SK-N-SH (cell line): ENCODE measurements around the gene AHNAK. TPM values are rescaled to one million over a fixed set of nuclear protein-coding genes. Genes with fewer than 3 reads are reported as not detected.
A peak's percentile ranks its signal among the peaks of the same experiment; 100 is the strongest.

Experiments used
- CTCF ChIA-PET: fragments of 300-600, 350-600 bp; formaldehyde crosslinking; extraction: SDS; loops from one replicate; lab custom pipeline; 2021; lab: Yijun Ruan, JAX
- POLR2A ChIA-PET: fragments of 350-600 bp; sonication (Branson Sonifier 250); formaldehyde crosslinking; extraction: SDS; loops from one replicate; lab custom pipeline; 2020; ENCODE audit warnings: antibody characterized with exemption, inconsistent platforms; lab: Yijun Ruan, JAX
- DNase-seq: peaks from one replicate; pipeline ENCODE4 v3.0.0; 2012
- H2AFZ ChIP-seq: fragments of 200-600 bp; sonication (generic); 2 replicates; pipeline ENCODE4 v1.8.1; 2016; ENCODE audit warnings: antibody characterized with exemption, mild to moderate bottlenecking, low read depth
- H3F3A ChIP-seq: fragments of 200-600 bp; sonication (generic); replicated peaks from 2 replicates; pipeline ENCODE3; 2016; ENCODE audit warnings: antibody characterized with exemption, mild to moderate bottlenecking; ENCODE audit not compliant: insufficient read depth
- H3K27ac ChIP-seq, 2 experiments: fragments of 200-500 bp in 1 of 2; fragments of 200-600 bp in 1 of 2; sonication (Bioruptor generic) in 1 of 2; sonication (generic), shearing (Covaris generic) in 1 of 2; 2 replicates each; pipeline versions ENCODE4 v1.5.1 to v1.6.1; 2014 to 2016; ENCODE audit warnings: low read depth in 2 of 2, inconsistent platforms in 1 of 2, low read length in 1 of 2, mild to moderate bottlenecking in 1 of 2, mixed read lengths in 1 of 2
- H3K27me3 ChIP-seq: fragments of 200-600 bp; sonication (generic), shearing (Covaris generic); 2 replicates; pipeline ENCODE4 v1.6.1; 2016; ENCODE audit warnings: mixed run types; ENCODE audit not compliant: insufficient read depth
- H3K36me3 ChIP-seq, 2 experiments: fragments of 200-500 bp in 1 of 2; fragments of 200-600 bp in 1 of 2; sonication (Bioruptor generic) in 1 of 2; sonication (generic) in 1 of 2; replicated peaks in 1 of 2; 2 replicates each; pipeline versions ENCODE3 to v1.5.1; 2014 to 2016; ENCODE audit warnings: low read length in 1 of 2, mild to moderate bottlenecking in 1 of 2; ENCODE audit not compliant: insufficient read depth in 2 of 2, control insufficient read depth in 1 of 2
- H3K4me1 ChIP-seq, 2 experiments: fragments of 200-500 bp in 1 of 2; fragments of 200-600 bp in 1 of 2; sonication (Bioruptor generic) in 1 of 2; sonication (generic), shearing (Covaris generic) in 1 of 2; 2 replicates each; pipeline versions ENCODE4 v1.5.1 to v1.6.1; 2014 to 2016; ENCODE audit warnings: low read depth in 1 of 2, low read length in 1 of 2, mixed run types in 1 of 2; ENCODE audit not compliant: insufficient read depth in 2 of 2, control insufficient read depth in 1 of 2
- H3K4me2 ChIP-seq: fragments of 200-600 bp; sonication (generic), shearing (Covaris generic); 2 replicates; pipeline ENCODE4 v1.6.1; 2017; ENCODE audit warnings: mixed run types
- H3K4me3 ChIP-seq, 2 experiments: fragments of 200-500 bp in 1 of 2; fragments of 200-600 bp in 1 of 2; sonication (Bioruptor generic) in 1 of 2; sonication (generic), shearing (Covaris generic) in 1 of 2; 2 replicates each; pipeline versions ENCODE4 v1.5.1 to v1.8.1; 2014 to 2016; ENCODE audit warnings: low read depth in 2 of 2, inconsistent platforms in 1 of 2, low read length in 1 of 2, mild to moderate bottlenecking in 1 of 2, mixed read lengths in 1 of 2, moderate library complexity in 1 of 2
- H3K79me2 ChIP-seq: fragments of 200-600 bp; sonication (generic); 2 replicates; pipeline ENCODE4 v1.8.1; 2017; ENCODE audit warnings: mild to moderate bottlenecking; ENCODE audit not compliant: insufficient read depth
- H3K9ac ChIP-seq: fragments of 200-600 bp; sonication (generic); 2 replicates; pipeline ENCODE4 v1.6.1; 2017; ENCODE audit warnings: mixed run types
- H3K9me2 ChIP-seq: fragments of 200-600 bp; sonication (generic); 2 replicates; pipeline ENCODE4 v1.6.1; 2017; ENCODE audit warnings: mixed run types
- H3K9me3 ChIP-seq: fragments of 200-600 bp; sonication (generic); 2 replicates; pipeline ENCODE4 v1.6.1; 2017; ENCODE audit warnings: mixed run types, mild to moderate bottlenecking, moderate library complexity
- H4K20me1 ChIP-seq: fragments of 200-600 bp; sonication (generic); 2 replicates; pipeline ENCODE4 v1.6.1; 2017; ENCODE audit warnings: mild to moderate bottlenecking, mixed run types; ENCODE audit not compliant: insufficient read depth
- EP300 ChIP-seq, 2 experiments: IDR thresholded peaks; 2 replicates each; pipeline versions ENCODE4 v1.4.0 to v1.6.1; 2012; ENCODE audit warnings: borderline replicate concordance in 1 of 2, low read depth in 1 of 2, low read length in 1 of 2
- FOSL2 ChIP-seq: IDR thresholded peaks from 2 replicates; pipeline ENCODE4 v1.4.0; 2012; ENCODE audit warnings: low read depth, mild to moderate bottlenecking, moderate library complexity, borderline replicate concordance
- IRF3 ChIP-seq: fragments of 150-350 bp; IDR thresholded peaks from 2 replicates; pipeline ENCODE4 v1.6.1; 2016; ENCODE audit warnings: mild to moderate bottlenecking, low read depth, low read length
- JUND ChIP-seq: IDR thresholded peaks from 2 replicates; pipeline ENCODE4 v1.4.0; 2012
- MAX ChIP-seq: IDR thresholded peaks from 2 replicates; pipeline ENCODE4 v1.4.0; 2012; ENCODE audit warnings: low read depth
- MEF2A ChIP-seq: IDR thresholded peaks from 2 replicates; pipeline ENCODE4 v1.4.0; 2012; ENCODE audit warnings: low read depth, borderline replicate concordance
- MXI1 ChIP-seq: IDR thresholded peaks from 2 replicates; pipeline ENCODE4 v1.6.1; 2012; ENCODE audit warnings: mild to moderate bottlenecking, low read depth, low read length, improper control_type of control experiment
- NFIC ChIP-seq: IDR thresholded peaks from 2 replicates; pipeline ENCODE4 v1.4.0; 2012; ENCODE audit warnings: borderline replicate concordance
- PBX3 ChIP-seq: IDR thresholded peaks from 2 replicates; pipeline ENCODE4; 2012
- POLR2AphosphoS5 ChIP-seq: IDR thresholded peaks from 2 replicates; pipeline ENCODE4 v1.6.1; 2012; ENCODE audit warnings: low read depth, low read length
- RAD21 ChIP-seq: IDR thresholded peaks from 2 replicates; pipeline ENCODE4 v1.6.1; 2012; ENCODE audit warnings: mild to moderate bottlenecking, low read length
- RXRA ChIP-seq: IDR thresholded peaks from 2 replicates; pipeline ENCODE4 v1.4.0; 2012; ENCODE audit warnings: low read depth, mild to moderate bottlenecking, borderline replicate concordance
- SIN3A ChIP-seq: IDR thresholded peaks from 2 replicates; pipeline ENCODE4 v1.6.1; 2012; ENCODE audit warnings: low read depth, mild to moderate bottlenecking, low read length, moderate library complexity, borderline replicate concordance
- SMC3 ChIP-seq: IDR thresholded peaks from 2 replicates; pipeline ENCODE4 v1.6.1; 2012; ENCODE audit warnings: low read depth, low read length, improper control_type of control experiment
- TCF12 ChIP-seq: IDR thresholded peaks from 2 replicates; pipeline ENCODE4 v1.4.0; 2012
- TEAD4 ChIP-seq: IDR thresholded peaks from 2 replicates; pipeline ENCODE4 v1.4.0; 2012; ENCODE audit warnings: mild to moderate bottlenecking, borderline replicate concordance; ENCODE audit not compliant: insufficient read depth
- YY1 ChIP-seq: IDR thresholded peaks from 2 replicates; pipeline ENCODE4 v1.4.0; 2012; ENCODE audit warnings: low read depth, mild to moderate bottlenecking
- WGBS: methylation state at CpG from one replicate; pipeline ENCODE4 v1.1.6; 2017; ENCODE audit warnings: low lambda C conversion rate; 5-methylcytosine and 5-hydroxymethylcytosine counted together
- polyA plus RNA-seq, 3 experiments: library from polyadenylated mRNA; depleted of rRNA; stranded (reverse); fragments of >200 nt; gene quantifications; 2 replicates each; pipeline ENCODE4 v1.2.3, GENCODE V29; 2012
- TF ChIP-seq, protein P1 (sequence below): fragments of 200-600 bp; sonication (generic); IDR thresholded peaks from 2 replicates; pipeline ENCODE4 v1.6.1; 2017; ENCODE audit warnings: antibody characterized with exemption, mild to moderate bottlenecking, moderate library complexity

AHNAK gene
- polyA plus RNA-seq, 1 of the 3 experiments (the other 2 are of a cell fraction) = 57.8 TPM

DNA sequence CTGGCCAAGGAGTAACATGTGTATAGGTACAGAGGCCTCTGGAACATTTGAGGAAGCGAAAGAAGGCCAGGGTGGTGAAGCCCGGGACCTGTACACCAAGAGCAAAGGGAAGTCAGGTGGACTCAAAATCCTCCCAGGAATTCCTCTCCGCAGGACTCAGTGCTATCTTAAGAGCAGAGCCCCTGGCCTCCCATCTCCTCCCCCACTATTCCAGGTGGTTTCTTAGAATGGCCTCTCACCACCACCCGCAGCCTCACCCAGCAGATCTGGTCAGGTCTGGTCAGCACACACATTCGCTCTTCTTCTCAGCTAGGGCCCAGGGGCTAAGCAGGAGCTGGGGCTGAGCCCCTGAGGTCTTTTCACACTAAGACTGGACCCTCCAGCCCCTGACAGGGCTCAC is 68.7 kb downstream of the AHNAK start:
- H3K27ac ChIP-seq = no peak overlapping the region
- H3K4me1 ChIP-seq = no peaks in the 10 kb centered on the region
- CTCF ChIA-PET = no interaction called here
- no peaks in the 10 kb centered on the region for H3K36me3 ChIP-seq
- no peaks in the 10 kb centered on the region for H3K27me3 ChIP-seq
- POLR2A ChIA-PET = no interaction called here
- DNase-seq = no peak
- no peak overlapping the region for H3K4me2 ChIP-seq
- 95% methylated on average over 5 of the region's 5 CpGs for WGBS
- no peak overlapping the region for H2AFZ ChIP-seq
- no peaks in the 10 kb centered on the region for H3K9me2 ChIP-seq
- no peak overlapping the region for H3K4me3 ChIP-seq
- peaks cover 1% of the 10 kb centered on the region for H3F3A ChIP-seq
- no peak overlapping the region for H3K9ac ChIP-seq
- no peaks in the 10 kb centered on the region for H4K20me1 ChIP-seq
- no peaks in the 10 kb centered on the region for H3K79me2 ChIP-seq
- no peaks in the 10 kb centered on the region for H3K9me3 ChIP-seq
- TF ChIP-seq YY1 (no peak), IRF3 (no peak), MXI1 (no peak)
- TF ChIP-seq, all 33 proteins: peak for 0

DNA sequence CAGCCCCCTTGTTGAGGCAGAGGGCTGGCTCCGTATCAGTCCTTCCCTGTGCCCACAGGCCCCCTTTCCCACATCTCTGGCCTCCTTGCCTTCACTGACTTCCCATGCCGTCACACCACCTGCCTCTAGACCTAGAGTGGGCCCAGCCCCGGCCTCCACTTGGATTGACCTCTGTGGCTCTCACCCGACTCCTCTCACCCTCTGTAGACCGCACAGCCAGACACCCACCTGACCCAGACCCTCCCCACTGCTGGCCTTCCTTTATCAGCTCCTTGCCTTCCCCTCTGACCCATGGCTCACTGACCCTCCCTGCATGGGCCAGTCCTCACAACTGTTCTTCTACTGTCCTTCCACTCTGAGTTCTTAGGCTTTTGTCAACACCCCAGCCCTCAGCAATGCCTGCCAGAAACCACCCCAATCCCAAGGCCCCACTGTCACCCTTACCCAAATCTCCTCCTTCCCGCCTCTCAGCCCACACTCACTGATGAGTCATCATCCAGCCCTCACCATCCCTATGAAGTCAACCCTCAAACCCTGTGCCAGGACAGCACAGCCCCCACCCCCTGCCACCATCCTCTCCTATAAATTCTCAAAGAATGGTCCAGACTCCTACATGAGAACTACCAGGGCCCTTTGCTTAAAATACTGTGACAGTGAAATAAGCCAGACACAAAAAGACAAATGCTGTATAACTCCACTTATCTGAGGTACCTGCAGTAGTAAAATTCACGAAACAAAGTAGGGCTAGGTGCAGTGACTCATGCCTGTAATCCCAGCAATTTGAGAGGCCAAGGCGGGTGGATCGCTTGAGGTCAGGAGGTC is 74.3 kb downstream of the AHNAK start:
- POLR2A ChIA-PET = no interaction called here
- Histone ChIP-seq H3K4me1 (peaks cover 4% of the 10 kb centered on the region in 2 experiments; a peak in 2 of 4 replicates), H3K9me2 (no peaks in the 10 kb centered on the region), H2AFZ (no peak overlapping the region), H3K27ac (peak overlapping the region; percentile 24 to 35; a peak in 3 of 4 replicates), H3F3A (peaks cover 11% of the 10 kb centered on the region), H3K9me3 (no peaks in the 10 kb centered on the region), H3K27me3 (no peaks in the 10 kb centered on the region), H3K4me2 (peak overlapping the region; percentile 34; the same call in 1 of the 2 replicates), H4K20me1 (no peaks in the 10 kb centered on the region), H3K79me2 (no peaks in the 10 kb centered on the region), H3K4me3 (no peak overlapping the region), H3K9ac (no peak overlapping the region), H3K36me3 (no peaks in the 10 kb centered on the region)
- CTCF ChIA-PET = interaction anchor here (3.2 kb wide), 1 partner anchor 25 kb away, joined by 13 read pairs; no protein-coding TSS in a partner anchor
- 59% methylated on average over 9 of the region's 9 CpGs for WGBS
- peak; percentile 40 for DNase-seq
- TF ChIP-seq PBX3 (peak; percentile 80), SMC3 (no peak), NFIC (peak; percentile 63), TCF12 (peak; percentile 97), RAD21 (no peak), SIN3A (peak; percentile 73; the same call in 1 of the 2 replicates), FOSL2 (peak; percentile 68), TEAD4 (peak; percentile 60; the same call in 1 of the 2 replicates), EP300 (IDR thresholded peaks at IDR 0.05; ENCODE audit: borderline replicate concordance in 1 of 2, low read depth in 1 of 2, low read length in 1 of 2) (peak; percentile 38 to 73; a peak in 3 of 4 replicates), MAX (peak; percentile 43; the same call in 1 of the 2 replicates), MEF2A (no peak), POLR2AphosphoS5 (peak; percentile 43; the same call in 1 of the 2 replicates), JUND (peak; percentile 74), RXRA (peak; percentile 51; the same call in 1 of the 2 replicates)
- TF ChIP-seq, protein P1, sequence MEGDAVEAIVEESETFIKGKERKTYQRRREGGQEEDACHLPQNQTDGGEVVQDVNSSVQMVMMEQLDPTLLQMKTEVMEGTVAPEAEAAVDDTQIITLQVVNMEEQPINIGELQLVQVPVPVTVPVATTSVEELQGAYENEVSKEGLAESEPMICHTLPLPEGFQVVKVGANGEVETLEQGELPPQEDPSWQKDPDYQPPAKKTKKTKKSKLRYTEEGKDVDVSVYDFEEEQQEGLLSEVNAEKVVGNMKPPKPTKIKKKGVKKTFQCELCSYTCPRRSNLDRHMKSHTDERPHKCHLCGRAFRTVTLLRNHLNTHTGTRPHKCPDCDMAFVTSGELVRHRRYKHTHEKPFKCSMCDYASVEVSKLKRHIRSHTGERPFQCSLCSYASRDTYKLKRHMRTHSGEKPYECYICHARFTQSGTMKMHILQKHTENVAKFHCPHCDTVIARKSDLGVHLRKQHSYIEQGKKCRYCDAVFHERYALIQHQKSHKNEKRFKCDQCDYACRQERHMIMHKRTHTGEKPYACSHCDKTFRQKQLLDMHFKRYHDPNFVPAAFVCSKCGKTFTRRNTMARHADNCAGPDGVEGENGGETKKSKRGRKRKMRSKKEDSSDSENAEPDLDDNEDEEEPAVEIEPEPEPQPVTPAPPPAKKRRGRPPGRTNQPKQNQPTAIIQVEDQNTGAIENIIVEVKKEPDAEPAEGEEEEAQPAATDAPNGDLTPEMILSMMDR = no peak
